HG03196 (cell line): ENCODE measurements around the gene DMRT3.

Source experiments
- ATAC-seq: cut with Tn5 transposase; IDR thresholded peaks from one replicate; pipeline ENCODE4 v1.9.1; 2021; ENCODE audit not compliant: unreplicated experiment

DMRT3 gene, protein sequence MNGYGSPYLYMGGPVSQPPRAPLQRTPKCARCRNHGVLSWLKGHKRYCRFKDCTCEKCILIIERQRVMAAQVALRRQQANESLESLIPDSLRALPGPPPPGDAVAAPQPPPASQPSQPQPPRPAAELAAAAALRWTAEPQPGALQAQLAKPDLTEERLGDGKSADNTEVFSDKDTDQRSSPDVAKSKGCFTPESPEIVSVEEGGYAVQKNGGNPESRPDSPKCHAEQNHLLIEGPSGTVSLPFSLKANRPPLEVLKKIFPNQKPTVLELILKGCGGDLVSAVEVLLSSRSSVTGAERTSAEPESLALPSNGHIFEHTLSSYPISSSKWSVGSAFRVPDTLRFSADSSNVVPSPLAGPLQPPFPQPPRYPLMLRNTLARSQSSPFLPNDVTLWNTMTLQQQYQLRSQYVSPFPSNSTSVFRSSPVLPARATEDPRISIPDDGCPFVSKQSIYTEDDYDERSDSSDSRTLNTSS

DNA sequence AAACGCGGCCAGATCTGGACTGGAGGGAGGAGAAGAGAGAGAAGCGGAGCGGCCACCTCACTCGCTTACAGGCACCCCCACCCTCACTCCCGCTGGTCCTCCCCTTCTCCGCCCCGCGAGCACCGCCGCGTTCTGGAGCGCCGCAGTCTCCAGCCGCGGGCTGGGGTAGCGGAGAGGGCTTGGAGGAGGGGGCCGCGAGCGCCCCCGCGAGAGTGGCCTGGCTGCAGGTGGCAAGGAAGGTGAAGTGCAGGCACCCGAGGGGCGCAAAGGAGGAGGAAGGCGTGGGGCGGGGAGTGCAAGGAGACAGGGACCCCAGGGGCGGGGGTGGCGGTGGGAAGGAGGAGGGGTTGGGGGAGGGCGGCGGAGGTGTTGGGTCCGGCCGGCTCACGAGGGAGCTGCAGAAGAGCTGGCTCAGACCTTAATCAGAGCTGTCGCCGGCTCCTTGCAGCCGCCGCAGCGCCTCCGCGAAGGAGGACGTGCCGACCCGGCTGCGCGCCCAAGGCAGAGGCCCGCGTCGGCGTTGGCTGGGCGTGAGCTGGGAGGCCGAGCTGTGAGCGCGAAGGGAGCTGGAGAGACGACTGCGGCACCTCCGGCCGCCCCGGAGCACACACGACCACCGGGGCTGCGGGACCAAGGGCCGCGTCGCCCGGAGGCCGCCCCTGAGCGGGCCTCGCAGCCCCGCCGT, at the start of gene DMRT3:
TSS of gene DMRT3 (plus strand) at position 398 of the 685 bp plus-strand sequence. CDS start 347 bp downstream, outside the sequence.
- no peak for ATAC-seq

GRCh38 chr9:926976-927375, 49.5 kb upstream of the DMRT3 start:
- ATAC-seq = no peak

DNA sequence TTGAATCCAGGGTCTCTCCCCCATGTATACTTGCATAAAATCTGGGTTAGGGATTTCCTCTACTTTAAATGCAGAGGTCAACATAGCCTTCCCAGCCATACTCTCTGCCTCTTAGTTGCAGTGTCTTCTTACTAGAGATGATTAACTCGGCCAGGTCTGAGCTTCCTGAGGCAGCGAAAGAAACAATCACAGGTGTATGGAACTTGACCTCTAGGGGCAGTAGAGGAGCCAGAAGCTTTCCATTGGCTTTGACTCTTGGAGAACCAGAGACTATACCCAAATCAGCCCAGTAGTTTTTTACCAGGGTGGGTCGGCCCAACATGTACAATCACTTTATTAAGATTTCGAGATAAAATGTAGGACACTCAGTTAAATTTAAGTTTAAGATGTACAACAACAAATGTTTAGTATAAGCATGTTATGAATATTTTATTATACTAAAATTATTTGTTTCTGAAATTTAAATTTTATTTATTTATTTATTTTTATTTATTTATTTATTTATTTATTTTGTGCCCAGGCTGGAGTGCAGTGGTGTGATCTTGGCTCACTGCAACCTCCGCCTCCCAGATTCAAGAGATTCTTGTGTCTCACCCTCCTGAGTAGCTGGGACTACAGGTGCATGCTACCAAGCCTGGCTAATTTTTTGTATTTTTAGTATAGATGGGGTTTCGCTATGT, 48.0 kb upstream of the DMRT3 start:
- ATAC-seq = no peak

DNA sequence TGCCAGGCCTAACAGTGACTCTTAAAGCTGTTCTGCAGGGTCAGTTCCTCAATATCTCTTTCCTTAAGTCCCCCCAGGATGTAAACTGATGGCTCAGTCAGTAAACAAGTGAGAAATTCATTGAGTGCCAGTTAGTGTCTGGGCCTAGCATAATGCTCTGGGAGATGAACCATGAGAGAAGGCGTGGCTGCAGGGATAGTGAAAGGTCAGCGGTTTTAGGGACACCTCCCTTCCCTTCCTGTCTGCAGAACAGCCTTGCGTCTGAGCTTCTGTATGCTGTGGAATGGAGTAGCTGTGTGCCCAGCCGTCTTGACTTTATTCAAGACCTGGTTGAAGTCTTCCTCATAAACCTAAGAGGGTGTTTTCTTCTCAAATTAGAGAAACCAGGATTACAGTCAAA, 46.7 kb upstream of the DMRT3 start:
- no peak for ATAC-seq

GRCh38 chr9:933356-933755, 43.1 kb upstream of the DMRT3 start:
- no peak for ATAC-seq

DNA sequence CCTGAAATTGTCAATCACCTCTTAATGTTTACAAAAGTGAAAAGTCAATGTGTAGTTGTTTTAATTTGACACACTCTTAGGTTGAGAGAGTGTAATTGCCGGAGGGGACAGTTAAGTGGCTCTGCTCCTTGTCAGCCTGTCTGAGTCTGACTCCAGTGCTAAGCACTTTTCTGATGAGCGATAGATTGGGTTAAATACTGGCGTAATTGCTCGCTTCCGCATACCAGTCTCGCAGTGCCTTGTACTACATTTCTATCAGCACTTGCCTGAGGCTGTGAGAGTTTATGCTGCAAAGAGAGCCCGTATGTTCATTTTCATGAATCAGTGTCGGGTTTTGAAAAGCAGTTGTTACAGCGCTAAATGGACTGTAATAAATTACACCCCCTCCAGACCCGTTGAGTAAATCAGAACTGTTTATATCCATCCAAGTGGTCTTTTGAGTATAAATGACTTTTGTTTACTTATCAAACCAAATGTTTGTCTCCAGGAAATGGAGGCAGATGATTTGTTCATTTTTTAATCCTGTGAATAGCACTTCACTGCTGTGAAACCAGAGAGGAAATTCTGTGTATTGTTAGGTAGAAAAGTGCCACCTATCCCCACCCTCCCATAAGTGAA, 41.0 kb upstream of the DMRT3 start:
- no peak for ATAC-seq

GRCh38 chr9:942805-943580, 33.5 kb upstream of the DMRT3 start:
- ATAC-seq = no peak

DNA sequence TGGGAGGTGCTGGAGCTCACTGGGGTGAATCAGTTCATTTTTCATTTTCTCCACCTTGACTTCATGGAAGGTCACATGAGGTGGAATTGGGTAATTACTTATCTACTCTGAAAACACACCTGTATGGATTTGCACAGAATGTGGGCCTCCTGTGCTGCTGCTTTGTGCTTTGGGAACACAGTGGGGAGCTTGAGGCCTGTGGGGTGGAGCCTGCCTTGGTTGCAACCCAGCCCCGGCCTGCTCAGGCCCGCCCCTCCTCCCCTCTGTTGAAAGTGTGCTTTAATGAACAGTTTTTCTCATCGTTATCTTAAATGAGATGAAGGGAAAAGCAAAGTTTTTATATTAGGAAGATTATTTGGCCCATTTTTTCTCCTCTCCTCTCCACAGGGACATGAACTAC, 28.5 kb upstream of the DMRT3 start:
- no peak for ATAC-seq

GRCh38 chr9:948497-948896, 28.0 kb upstream of the DMRT3 start:
- no peak for ATAC-seq

DNA sequence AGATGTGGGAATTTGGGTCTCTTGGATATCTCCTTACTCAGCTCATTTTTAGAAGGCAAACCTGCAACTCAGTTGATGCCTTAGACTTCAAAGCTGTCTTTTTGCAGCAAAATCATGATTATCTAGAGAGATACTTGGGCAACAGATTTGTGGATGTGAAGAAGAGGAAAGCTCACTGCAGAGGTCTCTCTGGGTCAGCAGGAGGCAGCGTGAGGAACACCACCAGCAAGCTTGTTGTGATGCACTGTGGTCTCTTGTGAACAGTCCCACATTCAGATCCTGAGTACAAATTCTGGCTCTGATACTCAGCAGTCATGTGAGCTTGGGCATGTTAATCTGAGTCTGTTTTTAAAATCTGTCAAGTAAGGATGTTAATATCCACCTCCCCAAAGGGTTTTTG, 26.3 kb upstream of the DMRT3 start:
- no peak for ATAC-seq

GRCh38 chr9:952546-952945, 23.9 kb upstream of the DMRT3 start:
- no peak for ATAC-seq

DNA sequence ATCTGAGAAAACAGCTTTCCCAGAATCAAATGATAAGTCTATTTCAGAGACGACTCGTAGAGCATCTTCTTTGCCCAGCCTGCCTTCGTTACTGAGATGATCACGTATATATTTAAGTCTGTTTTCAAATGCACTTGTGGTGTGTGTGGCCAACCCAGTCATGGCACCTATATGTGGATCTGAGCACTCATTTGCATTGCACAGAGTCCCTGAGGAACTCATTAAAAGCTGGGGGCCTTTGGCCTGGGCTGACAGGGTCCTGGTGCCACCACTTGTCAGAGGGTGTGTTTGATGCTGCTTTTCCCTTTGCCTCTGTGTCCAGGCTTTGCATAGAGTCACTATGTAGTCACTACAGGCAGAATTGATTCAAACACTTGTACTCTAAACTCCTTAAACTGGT, 17.4 kb upstream of the DMRT3 start:
- no peak for ATAC-seq

GRCh38 chr9:959914-960313, 16.5 kb upstream of the DMRT3 start:
- no peak for ATAC-seq

- no peak for ATAC-seq
Observed at GRCh38 chr9:962023-962422, 14.4 kb upstream of the DMRT3 start.

GRCh38 chr9:965497-965896, 11.0 kb upstream of the DMRT3 start:
- no peak for ATAC-seq

- ATAC-seq = no peak
Observed at GRCh38 chr9:966870-967269, 9.6 kb upstream of the DMRT3 start.

DNA sequence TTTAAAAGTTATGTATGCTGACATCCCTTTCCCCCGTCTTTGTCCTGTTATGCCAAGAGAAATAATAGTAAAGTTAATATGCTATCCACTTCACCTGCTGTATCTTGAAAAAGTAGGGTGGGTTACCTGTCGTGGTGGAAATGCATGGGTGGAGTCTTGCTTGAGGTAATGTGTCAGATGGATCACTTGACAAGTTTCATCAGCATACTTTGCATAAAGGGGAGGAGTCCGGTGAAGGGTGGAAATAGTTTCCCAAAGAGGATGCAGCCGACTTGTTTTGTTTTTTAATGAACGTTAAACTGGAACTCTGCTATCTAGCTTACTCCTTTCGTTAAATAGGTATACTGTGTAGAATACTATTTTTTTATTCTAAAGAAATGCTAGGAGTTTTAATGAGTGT, 9.0 kb upstream of the DMRT3 start:
- ATAC-seq = no peak

DNA sequence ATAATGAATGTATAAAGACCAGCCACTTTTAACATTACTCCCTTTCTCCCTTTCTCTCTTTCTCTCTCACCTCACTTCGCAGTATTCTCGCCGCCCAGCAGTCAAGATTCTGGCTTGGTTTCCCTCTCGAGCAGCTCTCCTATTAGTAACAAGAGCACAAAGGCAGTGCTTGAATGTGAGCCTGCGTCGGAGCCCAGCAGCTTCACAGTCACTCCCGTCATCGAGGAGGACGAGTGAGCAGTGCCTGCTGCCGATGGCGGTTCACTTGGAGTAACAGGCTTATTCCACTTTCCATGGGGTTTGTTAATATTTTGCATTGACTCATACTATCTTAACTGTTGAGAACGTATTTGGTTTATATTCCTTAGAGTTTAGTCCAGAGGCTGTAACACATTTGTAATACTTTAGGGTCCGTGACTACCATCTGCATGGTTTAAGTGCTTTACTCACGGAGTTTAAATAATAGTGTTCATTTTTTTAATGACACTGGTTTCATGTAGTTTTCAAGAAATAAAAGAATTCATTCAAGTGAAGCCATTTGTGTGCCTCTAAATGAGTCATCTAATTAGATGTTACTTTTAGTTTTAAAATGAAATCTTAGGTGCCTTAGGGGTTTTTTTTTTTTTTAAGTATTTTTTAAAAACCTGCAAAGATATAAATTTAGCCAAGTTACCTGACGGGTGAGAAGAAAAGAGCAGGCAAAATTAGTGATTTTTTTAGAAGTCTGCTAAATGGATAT, 8.4 kb upstream of the DMRT3 start:
- ATAC-seq = no peak

GRCh38 chr9:969310-970150, 6.9 kb upstream of the DMRT3 start:
- no peak for ATAC-seq
